ENCODE measurements around the gene BCR.

Gene BCR

GRCh38 chr22:23152238-23153114 is 27.8 kb upstream of the BCR start:
- DNase-seq: no peak

DNA sequence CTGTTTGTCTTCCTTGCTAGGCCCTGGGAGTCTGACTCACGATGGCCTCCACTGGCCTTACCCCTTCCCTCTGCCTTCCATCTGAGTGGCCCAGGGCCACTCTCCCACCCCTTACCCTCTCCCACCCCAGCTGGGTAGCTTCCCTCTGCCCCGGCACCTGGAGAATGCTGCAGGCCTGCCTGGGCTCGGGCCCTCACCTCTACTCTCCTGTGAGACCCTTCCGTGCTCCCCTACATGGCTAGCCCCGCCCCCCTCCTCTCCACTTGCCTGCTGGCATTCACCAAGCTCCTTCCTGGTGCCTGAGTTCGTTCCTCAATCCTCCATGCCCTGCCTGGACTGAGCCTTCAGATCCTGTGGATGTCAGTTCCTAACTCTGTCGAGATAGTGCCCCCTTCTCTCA is 26.3 kb upstream of the BCR start:
- DNase-seq: no peak

- DNase-seq: no peak
Measured at GRCh38 chr22:23154461-23154860, 25.8 kb upstream of the BCR start.

GRCh38 chr22:23155143-23155542 is 25.2 kb upstream of the BCR start:
- DNase-seq: no peak

DNA sequence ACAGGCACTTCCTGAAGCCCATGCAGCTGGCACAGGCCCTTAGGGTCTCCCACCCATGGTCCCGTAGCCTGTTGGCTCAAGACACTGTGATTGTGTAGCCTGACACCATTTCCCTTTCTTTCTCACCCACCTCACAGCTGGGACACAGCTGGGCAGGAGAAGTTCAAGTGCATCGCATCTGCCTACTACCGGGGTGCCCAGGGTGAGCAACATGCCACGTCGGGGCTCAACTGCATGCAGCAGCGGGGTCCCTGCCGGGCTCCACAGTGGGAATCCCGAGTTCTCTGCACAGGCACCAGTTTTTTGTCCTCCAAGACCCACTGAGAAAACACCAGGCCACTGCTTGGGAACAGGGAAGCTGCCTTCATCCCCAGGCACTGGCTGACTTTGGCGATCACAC is 24.5 kb upstream of the BCR start:
- DNase-seq: no peak

GRCh38 chr22:23156286-23156685 is 24.0 kb upstream of the BCR start:
- no peak for DNase-seq

DNA sequence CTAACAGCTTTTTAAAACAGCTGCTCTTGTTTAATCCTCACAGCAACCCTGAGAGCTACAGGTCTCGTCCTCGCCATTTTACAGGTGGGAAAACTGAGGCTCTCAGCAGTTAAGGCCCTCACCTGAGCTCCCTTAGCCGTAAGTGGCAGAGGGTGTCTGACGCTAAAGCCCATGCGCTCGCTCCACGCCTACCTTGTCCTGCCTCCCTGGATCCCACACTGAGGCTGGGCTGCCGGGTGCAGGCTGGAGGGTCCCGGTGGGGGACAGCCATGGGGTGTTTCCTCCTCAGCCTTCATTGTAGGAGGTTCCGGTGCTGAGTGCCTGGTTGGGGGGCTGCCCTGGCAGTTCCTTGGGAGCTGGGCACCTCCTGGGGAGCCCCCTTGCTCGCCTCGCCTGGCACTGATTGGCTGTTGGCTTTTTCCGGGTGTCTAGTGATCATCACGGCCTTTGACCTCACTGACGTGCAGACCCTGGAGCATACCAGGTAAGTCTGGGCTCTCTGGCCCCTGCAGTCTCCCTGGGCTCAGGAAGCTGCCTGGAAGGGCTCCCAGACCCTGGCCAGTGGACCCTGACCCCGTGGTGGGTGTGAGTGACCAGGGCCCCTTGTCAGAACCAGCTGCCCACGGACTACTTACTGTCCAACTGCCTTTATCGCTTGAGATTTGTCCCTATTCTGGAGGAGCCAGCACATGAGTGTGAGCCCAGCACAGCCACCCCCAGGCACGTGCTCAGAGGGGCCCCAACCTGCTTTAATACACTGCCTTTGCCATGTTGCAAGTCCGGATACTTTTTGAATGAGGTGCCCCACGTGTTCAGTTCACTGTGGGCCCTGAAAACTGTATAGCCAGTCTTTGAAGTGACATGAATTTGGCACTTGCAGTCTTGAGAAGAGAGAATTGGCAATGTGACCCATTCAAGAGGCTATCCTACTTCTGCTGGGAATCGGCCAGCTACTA is 22.5 kb upstream of the BCR start:
- no peak for DNase-seq

DNA sequence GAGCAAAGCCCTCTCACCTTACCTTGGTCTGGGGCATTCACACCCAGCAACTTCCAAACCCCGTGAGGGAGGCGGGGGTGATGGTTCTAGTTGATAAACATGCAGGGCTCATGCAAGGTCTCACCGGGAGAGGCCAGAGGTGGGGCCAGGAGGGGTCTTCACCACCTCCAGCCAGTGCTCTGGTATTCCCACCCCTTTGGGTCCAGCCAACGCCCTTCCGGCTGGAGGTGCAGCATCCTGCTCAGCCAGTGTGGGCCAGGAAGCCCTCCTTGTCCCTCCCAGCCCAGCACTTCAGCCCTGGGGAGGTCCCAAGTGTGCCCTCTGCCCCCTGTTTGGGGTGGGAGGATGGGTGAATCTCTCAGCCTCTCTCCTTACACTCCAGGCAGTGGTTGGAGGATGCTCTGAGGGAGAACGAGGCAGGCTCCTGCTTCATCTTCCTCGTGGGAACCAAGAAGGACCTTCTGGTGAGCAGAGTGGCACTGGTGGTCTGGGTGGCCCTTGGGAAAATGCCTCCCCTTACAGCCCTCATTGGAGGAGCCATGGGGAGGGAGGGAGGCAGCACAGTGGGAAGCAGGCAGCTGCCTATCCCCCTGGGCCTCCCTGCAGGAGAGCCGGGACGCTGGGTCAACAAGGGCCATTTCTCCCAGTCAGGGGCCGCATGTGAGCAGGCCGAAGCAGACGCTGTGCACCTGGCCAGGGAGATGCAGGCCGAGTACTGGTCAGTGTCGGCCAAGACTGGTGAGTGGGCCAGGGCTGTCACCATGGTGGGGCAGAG is 21.6 kb upstream of the BCR start:
- no peak for DNase-seq

- DNase-seq: no peak
Measured at GRCh38 chr22:23159291-23159630, 21.0 kb upstream of the BCR start.

DNA sequence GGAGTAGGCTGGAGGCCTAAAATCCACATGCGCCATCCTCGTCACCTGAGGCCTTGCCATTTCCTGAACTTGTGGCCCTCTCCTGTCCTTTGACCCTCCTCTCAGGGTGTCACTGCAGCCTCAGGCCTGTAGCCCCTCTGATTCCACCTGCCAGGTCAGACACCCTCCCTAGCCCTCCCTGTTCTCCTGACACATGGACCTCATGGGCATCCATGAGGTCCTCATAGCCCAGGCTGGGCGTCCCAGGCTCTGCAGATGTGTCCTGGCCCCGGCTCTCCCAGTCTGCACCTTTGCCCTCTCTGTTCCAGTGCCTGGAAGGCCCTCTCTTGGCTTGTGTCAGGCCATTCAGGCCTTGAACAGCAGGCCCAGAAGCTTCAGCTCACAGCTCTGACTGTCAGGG is 19.3 kb upstream of the BCR start:
- no peak for DNase-seq

- no peak for DNase-seq
Measured at GRCh38 chr22:23161574-23161973, 18.7 kb upstream of the BCR start.

GRCh38 chr22:23163665-23164064 is 16.6 kb upstream of the BCR start:
- no peak for DNase-seq

DNA sequence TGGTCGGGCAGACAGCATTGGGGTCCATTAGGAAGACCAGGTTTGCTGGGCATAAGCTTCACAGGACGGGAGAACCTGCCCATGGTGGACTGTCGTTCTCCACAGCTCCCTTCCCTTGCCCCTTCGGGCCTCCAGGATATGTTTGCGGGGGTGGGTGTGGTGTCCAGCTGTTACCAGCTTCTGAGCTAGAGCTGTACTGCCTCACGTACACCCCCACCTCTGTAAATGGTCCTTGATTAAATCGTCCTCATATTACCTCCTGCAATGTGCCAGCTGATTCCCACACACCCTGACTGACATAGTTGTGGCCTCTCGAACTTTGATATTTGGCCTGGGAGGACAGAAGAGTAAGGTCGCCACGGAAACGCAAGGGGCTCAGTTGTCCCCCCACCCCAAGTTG is 16.2 kb upstream of the BCR start:
- DNase-seq: no peak

- no peak for DNase-seq
Measured at GRCh38 chr22:23166042-23166831, 14.1 kb upstream of the BCR start.

- DNase-seq: no peak
Measured at GRCh38 chr22:23166841-23167616, 13.3 kb upstream of the BCR start.

DNA sequence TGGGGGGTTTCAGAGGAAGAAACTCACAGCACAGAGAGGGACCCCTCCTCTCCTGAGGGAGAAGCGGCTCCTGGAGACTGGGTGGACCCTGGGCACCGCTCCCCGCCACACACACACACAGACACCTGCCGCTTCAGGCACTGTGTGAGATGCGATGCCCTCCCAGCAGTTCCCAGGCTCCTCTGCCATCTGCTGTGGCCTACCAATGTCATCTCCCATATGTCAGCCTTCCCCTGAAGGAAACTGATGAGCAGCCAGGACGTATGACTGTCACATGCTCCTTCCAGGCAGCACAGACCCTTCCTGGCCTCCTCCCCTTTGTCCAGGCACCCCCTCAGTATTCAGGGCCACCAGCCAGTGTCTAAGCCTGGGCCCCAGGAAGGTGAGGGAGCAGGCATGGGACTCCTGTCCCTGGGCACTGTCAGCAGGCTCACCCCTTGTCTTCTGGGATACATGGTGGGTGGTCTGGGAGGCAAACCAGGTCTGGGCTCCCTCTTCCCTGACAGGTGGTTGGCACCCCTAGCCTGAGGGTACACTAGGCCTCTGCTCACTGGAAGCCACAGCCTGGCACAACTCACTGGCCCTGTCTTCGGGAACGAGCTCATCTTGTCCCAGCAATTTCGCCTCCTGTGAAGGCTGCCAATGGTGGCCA is 11.8 kb upstream of the BCR start:
- DNase-seq: no peak

DNA sequence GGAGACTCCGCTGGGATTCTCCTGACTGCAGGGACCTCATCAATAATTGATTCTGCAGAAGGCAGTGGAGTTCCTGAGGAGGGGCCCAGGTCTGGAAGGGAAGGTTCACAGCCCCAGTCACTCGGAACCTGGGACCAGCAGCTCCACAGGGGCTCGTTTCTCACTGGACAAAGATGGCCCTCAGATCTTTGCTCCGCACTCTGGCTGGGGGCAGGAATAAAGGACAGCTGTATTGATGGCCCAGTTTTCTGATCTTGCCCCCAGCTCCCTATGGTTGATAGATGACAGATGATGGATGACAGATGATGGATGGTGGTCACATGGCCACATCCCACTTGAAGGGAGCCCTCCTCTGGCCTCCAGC is 11.3 kb upstream of the BCR start:
- no peak for DNase-seq

GRCh38 chr22:23175817-23176644 is 4.3 kb upstream of the BCR start:
- DNase-seq: no peak

GRCh38 chr22:23176645-23177027 is 3.7 kb upstream of the BCR start:
- DNase-seq: no peak

- DNase-seq: no peak
Measured at GRCh38 chr22:23177197-23177596, 3.1 kb upstream of the BCR start.

Data from activated T-cell treated with anti-CD3 and anti-CD28 coated beads, Interleukin-2, amount 50 U/mL, for 1 hour (primary cell).